HepG2 (cell line): Measurements from ENCODE around the gene DMGDH. TPM values are rescaled to one million over a fixed set of nuclear protein-coding genes. Genes with fewer than 3 reads are reported as not detected.
A peak's percentile ranks its signal among the peaks of the same experiment; 100 is the strongest.

Source experiments
- BCL6 ChIP-seq: IDR thresholded peaks from 2 replicates; pipeline ENCODE4 v1.6.1; 2016; ENCODE audit warnings: missing genetic modification reagents, missing compliant biosample characterization
- MTF2 ChIP-seq: sonication (generic); formaldehyde crosslinking; IDR thresholded peaks from 2 replicates; pipeline ENCODE4 v1.5.0; 2020; ENCODE audit warnings: missing genetic modification reagents, borderline replicate concordance
- RXRB ChIP-seq: IDR thresholded peaks from 2 replicates; pipeline ENCODE4 v1.6.1; 2016; ENCODE audit warnings: borderline replicate concordance, missing genetic modification reagents, missing compliant biosample characterization
- SNRNP70 ChIP-seq: fragments of 200-400 bp; formaldehyde crosslinking; IDR thresholded peaks from 2 replicates; pipeline ENCODE4 v1.6.1; 2017; ENCODE audit warnings: mild to moderate bottlenecking, low read depth, low read length, moderate library complexity
- TRIM24 ChIP-seq: sonication (generic); formaldehyde crosslinking; IDR thresholded peaks from 2 replicates; pipeline ENCODE4 v1.8.0; 2022; ENCODE audit warnings: mild to moderate bottlenecking, missing genetic modification reagents
- ZBTB3 ChIP-seq: sonication (generic); formaldehyde crosslinking; IDR thresholded peaks from 2 replicates; pipeline ENCODE4 v1.4.0; 2020; ENCODE audit warnings: low read depth, mild to moderate bottlenecking, moderate library complexity, missing genetic modification reagents, borderline replicate concordance
- ZFP36 ChIP-seq: fragments of 150-350 bp; IDR thresholded peaks from 2 replicates; pipeline ENCODE4 v1.6.1; 2018; ENCODE audit warnings: borderline replicate concordance, low read length, low read depth; ENCODE audit not compliant: partially characterized antibody
- ZFP90 ChIP-seq: sonication (generic); formaldehyde crosslinking; IDR thresholded peaks from 2 replicates; pipeline ENCODE4 v1.8.0; 2022; ENCODE audit warnings: missing genetic modification reagents, mild to moderate bottlenecking, inconsistent platforms, borderline replicate concordance
- ZNF136 ChIP-seq: sonication (generic); formaldehyde crosslinking; IDR thresholded peaks from 2 replicates; pipeline ENCODE4 v1.8.1; 2022; ENCODE audit warnings: low read depth, mild to moderate bottlenecking, moderate library complexity, missing genetic modification reagents
- ZNF256 ChIP-seq: sonication (generic); formaldehyde crosslinking; conservative IDR thresholded peaks from 2 replicates; pipeline ENCODE4 v1.4.0; 2020; ENCODE audit warnings: missing genetic modification reagents
- ZNF383 ChIP-seq: sonication (generic); formaldehyde crosslinking; IDR thresholded peaks from 2 replicates; pipeline ENCODE4 v1.4.0; 2020; ENCODE audit warnings: missing genetic modification reagents, mild to moderate bottlenecking, borderline replicate concordance
- ZNF557 ChIP-seq: sonication (generic); formaldehyde crosslinking; IDR thresholded peaks from 2 replicates; pipeline ENCODE4 v1.4.0; 2020; ENCODE audit warnings: missing genetic modification reagents
- polyA plus RNA-seq, 8 experiments: library from polyadenylated mRNA; depleted of rRNA in 3 of 8; stranded (reverse) in 7 of 8; unstranded in 1 of 8; fragments of >200 nt; fragmentation: Illumina TruSeq in 4 of 8; extraction: Trizol in 4 of 8; gene quantifications; 2 replicates each; pipeline versions ENCODE4 v1.2.1 to v1.2.3, GENCODE V29; 2011 to 2016; ENCODE audit warnings: low read depth in 4 of 8, missing spikeins in 1 of 8, mixed read lengths in 1 of 8; ENCODE audit not compliant: insufficient read depth in 1 of 8
- total RNA-seq, 5 experiments: library from RNA; depleted of rRNA; stranded (reverse); fragments of >200 nt; fragmentation: Illumina TruSeq; extraction: Trizol; gene quantifications; 2 replicates each; pipeline ENCODE4 v1.2.3, GENCODE V29; 2016; ENCODE audit warnings: low read depth in 1 of 5
- TF ChIP-seq, protein P1 (sequence below): sonication (generic); formaldehyde crosslinking; IDR thresholded peaks from 2 replicates; pipeline ENCODE4 v1.5.1; 2020; ENCODE audit warnings: mild to moderate bottlenecking, missing genetic modification reagents, borderline replicate concordance
- TF ChIP-seq, protein P2 (sequence below): sonication (generic); formaldehyde crosslinking; IDR thresholded peaks from 2 replicates; pipeline ENCODE4 v1.5.0; 2020; ENCODE audit warnings: mild to moderate bottlenecking, missing genetic modification reagents
- TF ChIP-seq, protein P3 (sequence below): sonication (generic); formaldehyde crosslinking; IDR thresholded peaks from 2 replicates; pipeline ENCODE4 v1.4.0; 2020; ENCODE audit warnings: mild to moderate bottlenecking, missing genetic modification reagents
- TF ChIP-seq, protein P4 (sequence below): sonication (generic); formaldehyde crosslinking; IDR thresholded peaks from 2 replicates; pipeline ENCODE4 v1.5.1; 2020; ENCODE audit warnings: mild to moderate bottlenecking, missing genetic modification reagents, moderate library complexity
- TF ChIP-seq, protein P5 (sequence below): sonication (generic); formaldehyde crosslinking; IDR thresholded peaks from 2 replicates; pipeline ENCODE4 v1.4.0; 2020; ENCODE audit warnings: missing genetic modification reagents

DMGDH gene
- total and polyA plus RNA-seq, 2 of the 13 experiments (the other 11 are each of a cell fraction or from before 2014, with no cell fraction given): 3.6 to 7.9 TPM

DNA sequence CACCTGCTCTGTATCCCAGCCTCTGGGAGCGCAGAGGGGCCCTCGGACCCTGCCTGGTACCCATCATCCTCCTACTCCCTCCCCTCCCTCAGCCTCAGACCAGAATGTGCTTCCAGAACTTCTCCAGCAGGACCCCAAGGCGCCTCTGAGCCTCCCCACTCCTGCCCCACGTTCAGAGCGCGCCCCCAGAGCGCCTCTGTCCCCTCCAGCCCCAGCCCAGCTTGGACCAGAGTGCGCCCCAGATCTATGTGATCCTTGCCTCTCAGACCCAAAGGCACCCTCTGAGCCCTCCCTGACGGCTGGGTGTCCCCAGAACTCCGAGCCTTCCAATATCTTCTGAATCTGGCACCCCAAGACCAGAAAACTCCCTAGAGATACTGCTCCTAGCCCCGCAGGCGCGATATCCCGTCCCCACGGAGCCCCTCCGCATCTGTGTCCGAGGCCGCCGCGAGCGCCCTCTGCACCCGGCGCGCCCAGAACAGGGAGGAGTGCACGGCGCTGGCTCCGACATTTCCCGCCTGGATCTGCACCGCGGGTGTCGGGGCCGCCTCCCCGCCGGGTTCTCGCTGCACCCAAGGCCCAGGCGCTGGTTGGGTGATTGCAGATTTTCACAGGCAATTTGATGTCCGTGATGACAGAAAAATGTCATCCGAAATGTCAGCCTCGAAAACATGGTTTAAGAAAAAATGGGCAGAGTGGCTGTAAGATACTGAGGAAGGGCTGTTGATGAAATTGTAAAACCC, 42.7 kb upstream of the DMGDH start (continued):
- TF ChIP-seq, protein P1, sequence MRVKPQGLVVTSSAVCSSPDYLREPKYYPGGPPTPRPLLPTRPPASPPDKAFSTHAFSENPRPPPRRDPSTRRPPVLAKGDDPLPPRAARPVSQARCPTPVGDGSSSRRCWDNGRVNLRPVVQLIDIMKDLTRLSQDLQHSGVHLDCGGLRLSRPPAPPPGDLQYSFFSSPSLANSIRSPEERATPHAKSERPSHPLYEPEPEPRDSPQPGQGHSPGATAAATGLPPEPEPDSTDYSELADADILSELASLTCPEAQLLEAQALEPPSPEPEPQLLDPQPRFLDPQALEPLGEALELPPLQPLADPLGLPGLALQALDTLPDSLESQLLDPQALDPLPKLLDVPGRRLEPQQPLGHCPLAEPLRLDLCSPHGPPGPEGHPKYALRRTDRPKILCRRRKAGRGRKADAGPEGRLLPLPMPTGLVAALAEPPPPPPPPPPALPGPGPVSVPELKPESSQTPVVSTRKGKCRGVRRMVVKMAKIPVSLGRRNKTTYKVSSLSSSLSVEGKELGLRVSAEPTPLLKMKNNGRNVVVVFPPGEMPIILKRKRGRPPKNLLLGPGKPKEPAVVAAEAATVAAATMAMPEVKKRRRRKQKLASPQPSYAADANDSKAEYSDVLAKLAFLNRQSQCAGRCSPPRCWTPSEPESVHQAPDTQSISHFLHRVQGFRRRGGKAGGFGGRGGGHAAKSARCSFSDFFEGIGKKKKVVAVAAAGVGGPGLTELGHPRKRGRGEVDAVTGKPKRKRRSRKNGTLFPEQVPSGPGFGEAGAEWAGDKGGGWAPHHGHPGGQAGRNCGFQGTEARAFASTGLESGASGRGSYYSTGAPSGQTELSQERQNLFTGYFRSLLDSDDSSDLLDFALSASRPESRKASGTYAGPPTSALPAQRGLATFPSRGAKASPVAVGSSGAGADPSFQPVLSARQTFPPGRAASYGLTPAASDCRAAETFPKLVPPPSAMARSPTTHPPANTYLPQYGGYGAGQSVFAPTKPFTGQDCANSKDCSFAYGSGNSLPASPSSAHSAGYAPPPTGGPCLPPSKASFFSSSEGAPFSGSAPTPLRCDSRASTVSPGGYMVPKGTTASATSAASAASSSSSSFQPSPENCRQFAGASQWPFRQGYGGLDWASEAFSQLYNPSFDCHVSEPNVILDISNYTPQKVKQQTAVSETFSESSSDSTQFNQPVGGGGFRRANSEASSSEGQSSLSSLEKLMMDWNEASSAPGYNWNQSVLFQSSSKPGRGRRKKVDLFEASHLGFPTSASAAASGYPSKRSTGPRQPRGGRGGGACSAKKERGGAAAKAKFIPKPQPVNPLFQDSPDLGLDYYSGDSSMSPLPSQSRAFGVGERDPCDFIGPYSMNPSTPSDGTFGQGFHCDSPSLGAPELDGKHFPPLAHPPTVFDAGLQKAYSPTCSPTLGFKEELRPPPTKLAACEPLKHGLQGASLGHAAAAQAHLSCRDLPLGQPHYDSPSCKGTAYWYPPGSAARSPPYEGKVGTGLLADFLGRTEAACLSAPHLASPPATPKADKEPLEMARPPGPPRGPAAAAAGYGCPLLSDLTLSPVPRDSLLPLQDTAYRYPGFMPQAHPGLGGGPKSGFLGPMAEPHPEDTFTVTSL: no peak
- TF ChIP-seq RXRB (CRISPR knock-in tag) (no peak), SNRNP70 (no peak), TRIM24 (CRISPR knock-in tag) (no peak), ZFP90 (CRISPR knock-in tag) (no peak), ZNF557 (CRISPR knock-in tag) (no peak), ZBTB3 (CRISPR knock-in tag) (no peak), ZNF136 (CRISPR knock-in tag) (no peak), ZFP36 (no peak), ZNF256 (CRISPR knock-in tag) (no peak), BCL6 (no peak), MTF2 (CRISPR knock-in tag) (peak; percentile 90; the same call in 1 of the 2 replicates), ZNF383 (CRISPR knock-in tag) (no peak)
- TF ChIP-seq, protein P2, sequence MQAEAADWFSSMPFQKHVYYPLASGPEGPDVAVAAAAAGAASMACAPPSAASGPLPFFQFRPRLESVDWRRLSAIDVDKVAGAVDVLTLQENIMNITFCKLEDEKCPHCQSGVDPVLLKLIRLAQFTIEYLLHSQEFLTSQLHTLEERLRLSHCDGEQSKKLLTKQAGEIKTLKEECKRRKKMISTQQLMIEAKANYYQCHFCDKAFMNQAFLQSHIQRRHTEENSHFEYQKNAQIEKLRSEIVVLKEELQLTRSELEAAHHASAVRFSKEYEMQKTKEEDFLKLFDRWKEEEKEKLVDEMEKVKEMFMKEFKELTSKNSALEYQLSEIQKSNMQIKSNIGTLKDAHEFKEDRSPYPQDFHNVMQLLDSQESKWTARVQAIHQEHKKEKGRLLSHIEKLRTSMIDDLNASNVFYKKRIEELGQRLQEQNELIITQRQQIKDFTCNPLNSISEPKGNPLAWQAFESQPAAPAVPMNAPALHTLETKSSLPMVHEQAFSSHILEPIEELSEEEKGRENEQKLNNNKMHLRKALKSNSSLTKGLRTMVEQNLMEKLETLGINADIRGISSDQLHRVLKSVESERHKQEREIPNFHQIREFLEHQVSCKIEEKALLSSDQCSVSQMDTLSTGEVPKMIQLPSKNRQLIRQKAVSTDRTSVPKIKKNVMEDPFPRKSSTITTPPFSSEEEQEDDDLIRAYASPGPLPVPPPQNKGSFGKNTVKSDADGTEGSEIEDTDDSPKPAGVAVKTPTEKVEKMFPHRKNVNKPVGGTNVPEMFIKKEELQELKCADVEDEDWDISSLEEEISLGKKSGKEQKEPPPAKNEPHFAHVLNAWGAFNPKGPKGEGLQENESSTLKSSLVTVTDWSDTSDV (CRISPR knock-in tag): no peak
- TF ChIP-seq, protein P3, sequence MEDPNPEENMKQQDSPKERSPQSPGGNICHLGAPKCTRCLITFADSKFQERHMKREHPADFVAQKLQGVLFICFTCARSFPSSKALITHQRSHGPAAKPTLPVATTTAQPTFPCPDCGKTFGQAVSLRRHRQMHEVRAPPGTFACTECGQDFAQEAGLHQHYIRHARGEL (CRISPR knock-in tag): no peak
- TF ChIP-seq, protein P4, sequence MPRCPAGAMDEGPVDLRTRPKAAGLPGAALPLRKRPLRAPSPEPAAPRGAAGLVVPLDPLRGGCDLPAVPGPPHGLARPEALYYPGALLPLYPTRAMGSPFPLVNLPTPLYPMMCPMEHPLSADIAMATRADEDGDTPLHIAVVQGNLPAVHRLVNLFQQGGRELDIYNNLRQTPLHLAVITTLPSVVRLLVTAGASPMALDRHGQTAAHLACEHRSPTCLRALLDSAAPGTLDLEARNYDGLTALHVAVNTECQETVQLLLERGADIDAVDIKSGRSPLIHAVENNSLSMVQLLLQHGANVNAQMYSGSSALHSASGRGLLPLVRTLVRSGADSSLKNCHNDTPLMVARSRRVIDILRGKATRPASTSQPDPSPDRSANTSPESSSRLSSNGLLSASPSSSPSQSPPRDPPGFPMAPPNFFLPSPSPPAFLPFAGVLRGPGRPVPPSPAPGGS (CRISPR knock-in tag): no peak
- TF ChIP-seq, protein P5, sequence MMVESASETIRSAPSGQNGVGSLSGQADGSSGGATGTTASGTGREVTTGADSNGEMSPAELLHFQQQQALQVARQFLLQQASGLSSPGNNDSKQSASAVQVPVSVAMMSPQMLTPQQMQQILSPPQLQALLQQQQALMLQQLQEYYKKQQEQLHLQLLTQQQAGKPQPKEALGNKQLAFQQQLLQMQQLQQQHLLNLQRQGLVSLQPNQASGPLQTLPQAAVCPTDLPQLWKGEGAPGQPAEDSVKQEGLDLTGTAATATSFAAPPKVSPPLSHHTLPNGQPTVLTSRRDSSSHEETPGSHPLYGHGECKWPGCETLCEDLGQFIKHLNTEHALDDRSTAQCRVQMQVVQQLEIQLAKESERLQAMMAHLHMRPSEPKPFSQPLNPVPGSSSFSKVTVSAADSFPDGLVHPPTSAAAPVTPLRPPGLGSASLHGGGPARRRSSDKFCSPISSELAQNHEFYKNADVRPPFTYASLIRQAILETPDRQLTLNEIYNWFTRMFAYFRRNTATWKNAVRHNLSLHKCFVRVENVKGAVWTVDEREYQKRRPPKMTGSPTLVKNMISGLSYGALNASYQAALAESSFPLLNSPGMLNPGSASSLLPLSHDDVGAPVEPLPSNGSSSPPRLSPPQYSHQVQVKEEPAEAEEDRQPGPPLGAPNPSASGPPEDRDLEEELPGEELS: no peak
